DOHH2 (cell line): ENCODE data around the gene CDKAL1.

Experiments
- H3F3A ChIP-seq: fragments of 200-600 bp; sonication (generic), shearing (Covaris generic); 2 replicates; pipeline ENCODE4 v1.6.0; 2016; ENCODE audit warnings: antibody characterized with exemption, mild to moderate bottlenecking; ENCODE audit not compliant: control insufficient read depth, insufficient read depth
- H3K27ac ChIP-seq: fragments of 200-600 bp; sonication (generic); 2 replicates; pipeline ENCODE4 v1.5.1; 2014; ENCODE audit warnings: low read depth, mild to moderate bottlenecking, low read length, moderate library complexity
- H3K27me3 ChIP-seq: fragments of 200-600 bp; sonication (generic); 2 replicates; pipeline ENCODE4 v1.6.1; 2014; ENCODE audit warnings: mild to moderate bottlenecking, low read length, mixed read lengths; ENCODE audit not compliant: control insufficient read depth
- H3K36me3 ChIP-seq: fragments of 200-600 bp; sonication (generic); 2 replicates; pipeline ENCODE4 v1.6.1; 2014; ENCODE audit warnings: mild to moderate bottlenecking, low read length, moderate library complexity, mixed read lengths; ENCODE audit not compliant: control insufficient read depth
- H3K4me1 ChIP-seq: fragments of 200-600 bp; sonication (generic); 2 replicates; pipeline ENCODE4 v1.6.1; 2014; ENCODE audit warnings: mild to moderate bottlenecking, low read length, mixed read lengths; ENCODE audit not compliant: control insufficient read depth
- H3K4me2 ChIP-seq: fragments of 200-600 bp; sonication (generic); 2 replicates; pipeline ENCODE4 v1.6.0; 2014; ENCODE audit warnings: mild to moderate bottlenecking, low read length, moderate library complexity
- H3K4me3 ChIP-seq: fragments of 200-600 bp; sonication (generic); 2 replicates; pipeline ENCODE4 v1.5.1; 2014; ENCODE audit warnings: mild to moderate bottlenecking, low read length, mixed read lengths
- H3K79me2 ChIP-seq: fragments of 200-600 bp; sonication (generic); 2 replicates; pipeline ENCODE4 v1.6.1; 2014; ENCODE audit warnings: mild to moderate bottlenecking, low read length, mixed read lengths; ENCODE audit not compliant: control insufficient read depth
- H3K9me2 ChIP-seq: fragments of 200-600 bp; sonication (generic); replicated peaks from 2 replicates; pipeline ENCODE4 v1.6.1; 2014; ENCODE audit warnings: mild to moderate bottlenecking, low read length, mixed read lengths; ENCODE audit not compliant: control insufficient read depth
- H3K9me3 ChIP-seq: fragments of 200-600 bp; sonication (generic); 2 replicates; pipeline ENCODE4 v1.6.1; 2014; ENCODE audit warnings: antibody characterized with exemption, low read length, mixed read lengths; ENCODE audit not compliant: control insufficient read depth, insufficient read depth
- H4K20me1 ChIP-seq: fragments of 200-600 bp; sonication (generic); 2 replicates; pipeline ENCODE4 v1.6.0; 2014; ENCODE audit warnings: low read depth, mild to moderate bottlenecking, antibody characterized with exemption, low read length, moderate library complexity; ENCODE audit not compliant: control insufficient read depth, insufficient read depth
- CTCF ChIP-seq: fragments of 200-600 bp; sonication (generic); IDR thresholded peaks from one replicate; pipeline ENCODE4 v1.5.1; 2014; ENCODE audit warnings: antibody characterized with exemption, mild to moderate bottlenecking, low read depth, low read length; ENCODE audit not compliant: poor library complexity, severe bottlenecking
- EZH2phosphoT487 ChIP-seq: fragments of 200-600 bp; sonication (generic); IDR thresholded peaks from 2 replicates; pipeline ENCODE4 v1.6.1; 2017; ENCODE audit warnings: borderline replicate concordance, mild to moderate bottlenecking, antibody characterized with exemption, low read length, moderate library complexity, mixed read lengths

CDKAL1 gene

DNA sequence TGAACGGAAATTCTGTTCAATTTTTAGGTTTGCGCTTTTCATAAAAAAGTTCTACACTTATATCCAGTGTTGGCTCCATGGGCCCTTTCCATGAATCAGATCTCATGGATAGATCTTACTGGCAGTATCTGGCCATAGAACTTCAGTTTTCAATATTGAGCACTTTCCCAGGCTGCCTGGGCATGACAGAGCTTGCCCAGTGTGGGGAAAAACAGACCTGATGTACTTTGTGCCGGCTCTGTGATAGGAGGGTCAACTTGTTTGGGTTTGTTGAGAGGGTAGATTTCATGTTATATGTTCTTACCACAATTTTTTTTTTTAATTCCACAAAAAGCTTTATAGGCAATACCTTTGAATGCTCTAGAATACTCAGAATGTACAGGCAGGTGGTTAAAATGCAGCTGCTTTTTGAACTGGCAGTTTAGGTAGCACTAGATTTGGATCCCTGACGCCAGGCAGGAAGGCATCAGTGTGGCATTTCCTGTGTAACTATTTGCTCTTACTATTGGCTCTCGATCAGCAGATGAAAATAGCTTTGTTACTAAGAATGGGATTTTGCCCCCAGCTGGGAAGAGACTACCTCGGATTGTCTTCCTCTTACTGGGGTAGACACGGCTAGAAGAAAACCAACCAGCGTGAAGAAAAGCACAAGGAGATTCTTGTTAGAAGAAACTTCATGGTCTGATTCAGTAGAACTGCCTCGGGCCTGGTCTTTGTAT lies 654.4 kb downstream of the CDKAL1 start:
- no peaks in the 10 kb centered on the region for H3K79me2 ChIP-seq
- no peak overlapping the region for H3K4me2 ChIP-seq
- no peaks in the 10 kb centered on the region for H3K9me3 ChIP-seq
- peaks cover 8% of the 10 kb centered on the region for H3K4me1 ChIP-seq
- H3F3A ChIP-seq, result no peaks in the 10 kb centered on the region
- no peaks in the 10 kb centered on the region for H3K9me2 ChIP-seq
- no peak overlapping the region for H3K4me3 ChIP-seq
- H3K27ac ChIP-seq, result no peak overlapping the region
- H3K27me3 ChIP-seq, result no peaks in the 10 kb centered on the region
- TF ChIP-seq EZH2phosphoT487 (no peak), CTCF (no peak)
- H3K36me3 ChIP-seq, result no peaks in the 10 kb centered on the region
- H4K20me1 ChIP-seq, result no peaks in the 10 kb centered on the region

DNA sequence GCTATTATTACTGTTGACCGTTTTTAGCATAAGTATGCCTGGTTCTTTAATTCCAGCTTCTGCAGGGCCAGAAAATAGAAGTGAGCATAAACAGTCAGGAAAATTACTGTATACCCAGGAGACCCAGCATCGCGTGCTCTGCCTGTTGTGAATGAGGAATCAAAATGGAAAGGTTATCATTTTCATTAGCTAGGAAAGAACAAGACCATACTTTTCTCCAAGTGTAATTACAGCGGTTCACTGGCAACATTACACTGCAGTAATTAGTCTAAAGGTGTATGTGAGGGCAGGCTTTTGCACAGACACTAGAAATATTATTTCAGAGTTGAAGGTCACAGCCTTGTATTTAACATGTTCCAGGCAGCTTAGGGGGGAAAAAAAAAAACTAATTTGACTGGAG lies 655.5 kb downstream of the CDKAL1 start:
- no peaks in the 10 kb centered on the region for H3K79me2 ChIP-seq
- no peak overlapping the region for H3K4me2 ChIP-seq
- no peaks in the 10 kb centered on the region for H4K20me1 ChIP-seq
- no peaks in the 10 kb centered on the region for H3K9me3 ChIP-seq
- no peak overlapping the region for H3K27ac ChIP-seq
- H3K27me3 ChIP-seq, result no peaks in the 10 kb centered on the region
- H3K4me3 ChIP-seq, result no peak overlapping the region
- no peaks in the 10 kb centered on the region for H3F3A ChIP-seq
- H3K9me2 ChIP-seq, result no peaks in the 10 kb centered on the region
- H3K36me3 ChIP-seq, result no peaks in the 10 kb centered on the region
- peaks cover 8% of the 10 kb centered on the region for H3K4me1 ChIP-seq
- TF ChIP-seq CTCF (no peak), EZH2phosphoT487 (no peak)

DNA sequence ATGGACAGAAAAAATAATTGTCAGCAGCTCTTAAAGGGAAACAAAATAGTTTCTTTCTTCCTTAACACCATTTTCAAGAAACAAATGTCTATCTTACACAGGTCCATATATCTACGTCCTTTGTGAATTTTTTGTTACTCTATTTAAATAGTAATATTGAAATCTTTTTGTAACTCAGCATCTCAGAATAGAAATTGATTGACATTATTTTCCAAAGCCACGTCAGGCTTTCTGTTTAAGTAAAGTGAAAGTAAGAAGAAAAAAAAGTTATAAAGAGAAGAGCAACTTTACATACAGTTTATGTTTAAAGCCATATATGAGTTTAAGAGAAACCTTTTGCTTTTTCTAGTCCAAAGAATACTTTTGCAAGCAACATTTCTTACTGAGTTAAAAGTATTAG lies 656.4 kb downstream of the CDKAL1 start:
- no peaks in the 10 kb centered on the region for H4K20me1 ChIP-seq
- TF ChIP-seq CTCF (no peak), EZH2phosphoT487 (no peak)
- no peak overlapping the region for H3K4me2 ChIP-seq
- H3K36me3 ChIP-seq, result no peaks in the 10 kb centered on the region
- H3K4me3 ChIP-seq, result no peak overlapping the region
- H3K4me1 ChIP-seq, result peaks cover 8% of the 10 kb centered on the region
- H3K9me2 ChIP-seq, result no peaks in the 10 kb centered on the region
- no peaks in the 10 kb centered on the region for H3K9me3 ChIP-seq
- no peaks in the 10 kb centered on the region for H3K27me3 ChIP-seq
- no peaks in the 10 kb centered on the region for H3F3A ChIP-seq
- no peak overlapping the region for H3K27ac ChIP-seq
- H3K79me2 ChIP-seq, result no peaks in the 10 kb centered on the region
